ENCODE results near the gene ZSCAN32.
A peak's percentile ranks its signal among the peaks of the same experiment; 100 is the strongest.

Gene ZSCAN32

DNA sequence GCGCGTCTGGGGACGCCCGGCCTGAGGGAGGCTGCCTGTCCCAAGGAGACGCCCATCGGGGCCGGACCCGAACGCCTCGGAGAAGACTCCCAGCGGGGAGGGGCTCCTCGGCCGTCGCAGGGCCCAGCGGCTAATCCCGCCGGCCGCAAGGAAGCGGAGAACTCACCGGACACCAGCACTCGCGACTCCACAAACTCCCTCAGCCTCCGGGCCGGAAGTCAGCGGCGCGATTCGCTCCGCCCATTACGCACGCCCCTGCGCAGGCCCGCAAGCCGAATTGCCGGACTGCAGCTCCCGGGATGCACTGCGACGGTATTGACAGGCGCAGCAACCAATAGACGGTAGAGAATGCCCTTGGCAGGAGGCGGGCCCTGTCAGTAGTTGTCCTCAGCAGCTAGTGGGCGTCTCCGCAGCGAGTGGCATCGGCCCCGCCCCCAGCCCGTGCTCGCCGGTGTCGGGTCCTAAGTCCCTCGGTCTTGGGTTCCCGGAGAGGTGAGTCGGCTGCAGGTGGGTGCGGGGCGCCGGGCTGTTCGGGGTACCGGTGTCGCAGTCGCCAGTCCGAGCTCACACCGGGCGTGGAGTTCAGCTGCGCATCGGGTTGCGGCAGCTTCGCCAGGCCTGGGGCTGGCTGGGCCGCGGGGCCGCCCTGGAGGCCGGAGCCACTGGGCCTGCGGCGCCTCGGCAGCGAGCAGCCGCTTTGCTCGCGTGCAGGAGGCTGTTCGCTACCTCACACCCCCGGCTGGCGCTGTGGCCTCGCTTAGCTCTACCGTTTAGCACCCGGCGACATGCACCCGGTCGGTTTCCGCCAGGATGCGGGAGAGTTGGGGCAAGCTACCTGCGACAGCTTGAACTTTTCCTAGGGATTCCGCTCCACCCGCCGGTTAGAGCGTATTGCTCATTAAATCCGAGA, at the start of gene ZSCAN32, which contains the start of gene ZNF174:
Gene ZSCAN32, minus strand, starts transcription at position 226 of the 910 bp plus-strand sequence. CDS start 3,447 bp downstream, outside the sequence.
Gene ZNF174, plus strand, starts transcription at position 437 of the 910 bp plus-strand sequence. CDS start 790 bp downstream, outside the sequence.
- peak; percentile 99 for ATAC-seq

- peak; percentile 53 to 64 for ATAC-seq
Measured at GRCh38 chr16:3444032-3444388, 43.2 kb upstream of the ZSCAN32 start.

- peak; percentile 94 to 95 for ATAC-seq
Measured at GRCh38 chr16:3443108-3444031, 42.6 kb upstream of the ZSCAN32 start, which contains the start of the genes NAA60 and ZNF597. Gene NAA60 (plus strand): TSS chr16:3443680. CDS start chr16:3476228, 32,548 bp downstream. Gene ZNF597 (minus strand): TSS chr16:3443504. CDS start chr16:3443153, 351 bp downstream.

DNA sequence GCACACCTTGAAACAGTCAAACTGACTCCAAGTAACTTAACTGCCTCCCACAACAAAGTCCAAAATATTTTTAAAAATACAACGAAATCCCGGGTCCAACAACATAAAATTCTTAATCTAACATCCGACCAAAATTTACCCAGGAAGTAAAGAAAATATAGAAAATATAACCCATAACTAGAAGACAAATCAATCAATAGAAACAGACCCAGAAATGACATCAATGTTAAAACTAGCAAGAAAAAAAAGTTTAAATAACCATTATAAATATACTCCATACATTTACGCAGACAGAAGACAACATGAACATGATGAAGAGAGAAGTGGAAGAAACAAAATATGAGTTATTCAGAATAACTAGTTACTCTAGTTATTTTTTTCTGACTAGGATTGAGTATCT, 38.8 kb upstream of the ZSCAN32 start:
- ATAC-seq = no peak

DNA sequence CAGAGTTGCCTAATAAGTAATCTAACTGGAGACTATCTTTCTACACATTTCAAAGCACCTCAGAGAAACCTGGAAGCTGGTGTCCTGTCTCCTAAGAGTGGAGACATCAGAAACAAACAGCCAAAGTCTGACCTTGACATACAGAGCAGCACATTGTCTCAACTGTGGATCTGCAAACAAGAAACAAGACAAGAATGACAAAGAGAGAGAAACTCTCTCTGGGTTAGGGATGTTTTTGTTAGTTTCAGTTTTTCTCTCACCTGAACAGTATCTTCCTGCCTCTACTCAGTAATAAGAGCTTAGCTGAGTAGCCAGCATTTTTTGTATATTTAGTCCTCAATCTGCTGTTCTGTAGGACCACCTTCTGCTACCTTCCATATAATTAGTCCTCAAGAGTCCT, 33.6 kb upstream of the ZSCAN32 start:
- ATAC-seq = no peak

DNA sequence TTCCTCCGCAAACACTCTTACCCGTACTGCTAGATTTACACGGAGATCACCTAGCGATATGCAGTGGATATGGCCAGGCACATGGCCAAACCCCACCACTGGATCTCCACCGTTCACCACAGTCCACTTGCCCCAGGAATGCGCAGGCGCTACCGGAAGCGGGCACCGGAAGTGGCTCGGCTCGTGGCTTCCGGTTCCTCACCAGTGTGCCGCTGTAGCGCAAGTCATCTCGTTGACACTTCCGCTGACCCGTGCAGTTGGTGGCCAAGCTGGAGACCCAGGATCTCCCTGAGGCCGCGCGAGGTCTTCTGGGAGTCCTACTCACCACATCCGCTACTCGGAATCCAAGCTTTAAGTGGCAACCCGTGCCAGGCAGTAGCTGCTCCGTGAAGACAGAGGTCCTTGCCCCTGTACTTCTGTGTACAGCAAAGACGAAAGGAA, 31.0 kb upstream of the ZSCAN32 start:
- peak; percentile 92 to 93 for ATAC-seq

DNA sequence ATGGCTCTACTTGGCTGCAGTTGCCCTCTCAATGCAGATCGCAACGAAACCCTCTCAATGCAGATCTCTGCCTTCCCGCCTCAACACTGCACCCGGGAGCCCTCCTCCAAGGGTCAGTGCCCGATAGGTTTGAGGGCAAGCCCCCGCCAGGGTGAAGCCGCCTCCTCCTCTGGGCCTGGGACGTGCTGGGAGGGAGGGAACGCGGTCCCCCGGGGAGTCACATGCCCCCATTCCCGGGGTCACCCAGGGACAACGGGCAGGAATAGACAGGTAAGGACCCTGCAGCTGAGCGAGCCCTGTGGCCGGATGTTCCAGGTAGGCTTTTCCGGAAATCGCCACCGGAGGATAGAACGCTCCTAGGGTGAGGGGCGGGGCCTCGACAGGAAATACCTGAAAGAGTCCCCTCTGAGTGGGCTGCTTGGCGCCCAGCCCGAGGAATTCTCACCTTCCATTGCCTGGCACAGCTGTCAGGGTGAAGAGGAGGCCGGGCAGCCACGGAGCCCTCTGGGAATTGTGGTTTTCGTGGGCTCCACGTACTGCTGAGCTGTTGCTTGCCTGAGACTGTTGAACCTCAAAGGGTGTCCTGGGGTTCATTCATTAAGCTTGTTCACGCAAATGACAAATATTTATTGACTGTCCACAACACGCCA, 13.1 kb upstream of the ZSCAN32 start:
- ATAC-seq = no peak

DNA sequence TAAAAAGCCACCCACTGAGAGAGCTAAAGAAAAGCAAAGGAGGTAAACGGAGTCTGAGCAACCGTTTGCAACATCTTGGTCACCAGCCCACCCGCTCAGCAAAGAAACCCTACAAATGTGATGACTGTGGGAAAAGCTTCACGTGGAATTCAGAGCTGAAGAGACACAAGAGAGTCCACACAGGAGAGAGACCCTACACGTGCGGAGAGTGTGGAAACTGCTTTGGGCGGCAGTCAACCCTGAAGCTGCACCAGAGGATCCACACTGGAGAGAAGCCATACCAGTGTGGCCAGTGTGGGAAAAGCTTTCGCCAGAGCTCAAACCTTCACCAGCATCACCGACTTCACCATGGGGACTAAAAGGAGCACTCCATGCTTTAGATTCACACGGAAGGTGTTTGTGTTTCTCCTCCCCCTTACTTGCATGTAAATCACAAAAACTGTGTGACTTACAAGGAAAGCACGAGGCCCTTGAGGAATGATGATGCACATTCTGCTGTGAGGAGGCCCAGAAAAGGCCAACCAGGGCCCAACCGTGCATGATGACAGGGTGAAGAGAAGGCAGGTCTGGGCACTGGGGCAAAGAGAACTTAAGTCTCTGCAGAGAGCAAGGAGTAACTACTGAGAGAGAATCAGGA, 7.9 kb upstream of the ZSCAN32 start:
- ATAC-seq = no peak

- ATAC-seq = no peak
Measured at GRCh38 chr16:3401719-3402397, 1.1 kb upstream of the ZSCAN32 start.

DNA sequence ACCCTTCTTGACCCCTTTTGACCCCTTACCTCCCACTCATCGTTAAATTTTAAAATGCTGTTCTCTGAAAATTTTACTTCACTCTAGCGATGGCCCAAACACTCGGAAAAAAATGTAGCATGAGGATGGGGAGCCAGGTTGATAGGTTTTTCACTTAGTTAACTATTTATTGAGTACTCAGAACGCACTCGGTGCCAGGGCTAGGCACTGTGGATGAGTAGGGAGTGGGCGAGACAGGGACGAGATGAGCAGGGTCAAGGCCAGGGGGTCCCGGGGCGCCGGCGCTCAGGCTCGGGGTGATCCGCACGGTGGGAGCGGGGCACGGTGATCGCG, 392 bp downstream of the ZSCAN32 start:
- peak in 1 of 2 donors; percentile 36 for ATAC-seq

DNA sequence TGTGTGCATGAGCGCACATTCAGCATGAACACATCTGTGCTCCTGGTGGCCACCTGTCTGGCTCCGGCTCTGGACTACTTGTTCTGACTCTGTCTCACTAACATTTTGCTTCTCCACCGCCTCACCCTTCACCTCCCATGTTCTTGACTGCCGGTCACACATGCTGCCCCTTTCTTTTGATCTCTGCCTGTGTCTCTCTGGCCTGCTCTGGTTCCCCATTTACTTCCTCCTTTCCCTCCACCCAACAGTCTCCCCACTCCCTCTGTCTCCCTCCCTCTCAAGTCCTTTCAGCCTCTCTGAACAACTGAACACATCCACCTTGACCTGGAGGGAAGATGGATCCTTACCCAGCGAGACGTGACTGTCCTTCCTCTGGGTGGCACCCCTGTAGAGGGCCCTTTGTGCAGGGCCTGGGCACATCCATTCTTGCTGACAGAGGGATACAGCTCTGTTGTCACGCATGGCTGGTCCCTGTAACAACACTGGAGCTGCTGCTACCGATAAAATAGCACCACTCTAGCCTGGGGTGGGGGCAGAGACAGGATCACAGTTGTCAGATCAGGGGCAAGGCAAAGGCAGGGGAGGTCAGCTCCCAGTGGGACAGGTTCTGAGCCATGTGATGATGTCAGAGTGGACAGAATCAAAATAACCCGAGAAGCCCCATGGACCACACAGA, 11.0 kb downstream of the ZSCAN32 start:
- no peak for ATAC-seq

- no peak for ATAC-seq
Measured at GRCh38 chr16:3388325-3388724, 12.5 kb downstream of the ZSCAN32 start.

- ATAC-seq = no peak
Measured at GRCh38 chr16:3383045-3383448, 17.8 kb downstream of the ZSCAN32 start.

- no peak for ATAC-seq
Measured at GRCh38 chr16:3377917-3378316, 22.9 kb downstream of the ZSCAN32 start.

DNA sequence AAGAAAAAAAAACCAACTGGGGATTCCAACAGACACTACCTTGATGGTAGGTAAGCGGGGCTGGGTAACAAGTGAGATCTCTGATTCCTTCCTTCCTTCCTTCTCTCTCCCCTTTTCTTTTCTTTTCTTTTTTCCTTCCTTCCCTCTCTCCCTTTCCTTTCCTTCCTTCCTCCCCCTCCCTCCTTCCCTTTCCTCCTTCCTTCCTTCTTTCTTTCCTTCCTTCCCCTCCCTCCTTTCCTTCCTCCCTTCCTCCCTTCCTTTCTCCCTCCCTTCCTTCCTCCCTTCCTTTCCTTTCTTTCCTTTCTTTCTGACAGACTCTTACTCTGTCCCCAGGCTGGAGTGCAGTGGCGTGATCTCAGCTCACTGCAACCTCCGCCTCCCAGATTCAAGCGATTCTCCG, 25.1 kb downstream of the ZSCAN32 start:
- no peak for ATAC-seq

GRCh38 chr16:3369073-3369472, 31.7 kb downstream of the ZSCAN32 start:
- no peak for ATAC-seq

DNA sequence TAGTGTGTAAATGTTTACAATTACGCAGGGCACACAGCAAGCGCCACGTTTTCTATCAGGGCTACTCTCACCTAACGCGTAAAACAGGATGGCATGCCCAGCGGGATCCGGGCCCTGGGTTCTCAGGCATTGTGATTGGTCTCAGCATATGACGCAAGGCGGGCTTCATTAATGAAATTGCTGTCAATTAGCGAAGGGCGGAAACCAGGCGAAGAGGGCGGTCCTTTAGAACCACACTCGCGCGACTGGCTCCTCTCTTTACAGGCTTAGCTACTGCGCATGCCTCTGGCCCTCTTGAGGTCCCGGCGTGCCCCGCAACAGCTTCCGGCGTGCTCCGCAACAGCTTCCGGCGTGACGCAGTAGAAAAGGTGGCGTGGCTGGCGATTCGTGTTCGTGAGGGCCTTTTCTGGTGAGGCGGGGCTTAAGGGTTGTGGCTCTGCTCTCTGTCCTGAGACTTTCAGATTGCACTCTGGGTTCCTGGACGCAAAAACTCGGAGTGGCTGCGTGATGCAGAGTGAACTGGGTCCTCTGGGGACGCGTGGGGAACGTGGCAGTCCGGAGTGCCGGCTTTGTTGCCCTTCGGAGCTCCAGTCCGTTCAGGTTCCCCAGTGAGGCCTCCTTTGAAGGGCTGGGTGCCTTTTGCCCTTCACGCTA, 35.9 kb downstream of the ZSCAN32 start:
- ATAC-seq = peak; percentile 97 to 99

GRCh38 chr16:3363793-3364192, 37.0 kb downstream of the ZSCAN32 start:
- no peak for ATAC-seq

DNA sequence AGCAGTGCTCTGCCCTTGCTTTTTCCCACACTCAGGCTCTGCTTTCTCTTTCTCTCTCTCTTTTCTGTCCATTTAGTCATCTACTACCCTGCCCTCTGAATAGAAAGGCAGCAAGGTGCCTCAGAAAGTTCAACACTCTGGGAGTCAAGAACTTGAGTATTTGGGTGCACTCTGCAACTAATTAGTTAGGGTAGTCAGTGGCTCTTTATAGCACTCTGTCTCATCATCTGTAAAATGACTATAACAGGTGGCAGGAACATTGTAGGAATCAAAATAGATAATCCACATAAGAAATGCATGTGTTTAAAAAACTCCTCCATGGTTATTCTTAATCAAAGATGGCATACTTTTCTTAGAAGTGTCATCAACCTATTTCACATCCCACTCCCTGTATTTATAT, 37.9 kb downstream of the ZSCAN32 start:
- ATAC-seq = no peak

- no peak for ATAC-seq
Measured at GRCh38 chr16:3358871-3359270, 41.9 kb downstream of the ZSCAN32 start.
